Omental fat pad (tissue), 4 donors: ENCODE results near the gene ZNF438. TPM values are rescaled to one million over a fixed set of nuclear protein-coding genes. Genes with fewer than 3 reads are reported as not detected.
"Not testable (repeated sequence)": the region's sequence is repeated elsewhere in the genome, so short reads cannot be mapped to it uniquely, and the experiment has no call there.

Source experiments
- ATAC-seq: fragments of 150-250 bp; one replicate; pipeline ENCODE4 v1.9.1; 2016; ENCODE audit warnings: mild to moderate bottlenecking, moderate library complexity; ENCODE audit not compliant: low FRiP score
- DNase-seq: peaks from one replicate; pipeline ENCODE4 v3.0.0-alpha.2; 2019; ENCODE audit warnings: low spot score
- total RNA-seq, 4 donors: library from RNA; depleted of rRNA; stranded (reverse); fragments of >200 nt; gene quantifications; one replicate each; pipeline ENCODE4 v1.1.0, GENCODE V29; 2016
- TF ChIP-seq, protein P1 (sequence below), 3 donors: fragments of 450-650 bp; IDR thresholded peaks; one replicate each; pipeline ENCODE4 v1.5.1; 2016 to 2017; ENCODE audit warnings: antibody characterized with exemption in 3 of 3, mild to moderate bottlenecking in 3 of 3, moderate library complexity in 2 of 3

Gene ZNF438
- total RNA-seq, 4 donors from 2014 or later: 8.9 to 22.9 (median 12.3) TPM

DNA sequence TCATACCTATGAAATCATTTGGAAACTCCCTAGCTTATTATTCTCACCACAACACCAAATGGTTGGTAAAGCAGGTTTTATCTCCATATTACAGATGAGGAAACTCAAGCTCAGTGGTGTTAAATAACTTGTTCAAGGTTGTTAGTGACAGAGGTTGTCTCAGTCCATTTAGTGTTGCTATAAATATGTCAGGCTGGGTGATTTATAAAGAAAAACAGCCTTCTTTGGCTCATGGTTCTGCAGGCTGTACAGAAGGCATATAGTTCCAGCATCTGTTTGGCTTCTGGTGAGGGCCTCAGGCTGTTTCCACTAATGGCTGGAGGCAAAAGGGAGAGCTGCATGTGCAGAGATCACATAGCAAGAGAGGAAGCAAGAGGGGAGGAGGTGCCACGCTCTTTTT, 96.6 kb downstream of the ZNF438 start:
- TF ChIP-seq, protein P1, sequence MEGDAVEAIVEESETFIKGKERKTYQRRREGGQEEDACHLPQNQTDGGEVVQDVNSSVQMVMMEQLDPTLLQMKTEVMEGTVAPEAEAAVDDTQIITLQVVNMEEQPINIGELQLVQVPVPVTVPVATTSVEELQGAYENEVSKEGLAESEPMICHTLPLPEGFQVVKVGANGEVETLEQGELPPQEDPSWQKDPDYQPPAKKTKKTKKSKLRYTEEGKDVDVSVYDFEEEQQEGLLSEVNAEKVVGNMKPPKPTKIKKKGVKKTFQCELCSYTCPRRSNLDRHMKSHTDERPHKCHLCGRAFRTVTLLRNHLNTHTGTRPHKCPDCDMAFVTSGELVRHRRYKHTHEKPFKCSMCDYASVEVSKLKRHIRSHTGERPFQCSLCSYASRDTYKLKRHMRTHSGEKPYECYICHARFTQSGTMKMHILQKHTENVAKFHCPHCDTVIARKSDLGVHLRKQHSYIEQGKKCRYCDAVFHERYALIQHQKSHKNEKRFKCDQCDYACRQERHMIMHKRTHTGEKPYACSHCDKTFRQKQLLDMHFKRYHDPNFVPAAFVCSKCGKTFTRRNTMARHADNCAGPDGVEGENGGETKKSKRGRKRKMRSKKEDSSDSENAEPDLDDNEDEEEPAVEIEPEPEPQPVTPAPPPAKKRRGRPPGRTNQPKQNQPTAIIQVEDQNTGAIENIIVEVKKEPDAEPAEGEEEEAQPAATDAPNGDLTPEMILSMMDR (IDR thresholded peaks at IDR 0.05): no peak
- ATAC-seq (no peak), DNase-seq (no peak)

GRCh38 chr10:30931094-30931493, 100.6 kb downstream of the ZNF438 start:
- no peak for DNase-seq
- no peak for ATAC-seq
- TF ChIP-seq, protein P1 (IDR thresholded peaks at IDR 0.05): no peak

- ATAC-seq (no peak), DNase-seq (no peak)
- TF ChIP-seq, protein P1 (IDR thresholded peaks at IDR 0.05): no peak
Measured at GRCh38 chr10:30929901-30930520, 101.7 kb downstream of the ZNF438 start.

- not testable (repeated sequence) for DNase-seq, ATAC-seq
Measured at GRCh38 chr10:30929311-30929729, 102.3 kb downstream of the ZNF438 start.

DNA sequence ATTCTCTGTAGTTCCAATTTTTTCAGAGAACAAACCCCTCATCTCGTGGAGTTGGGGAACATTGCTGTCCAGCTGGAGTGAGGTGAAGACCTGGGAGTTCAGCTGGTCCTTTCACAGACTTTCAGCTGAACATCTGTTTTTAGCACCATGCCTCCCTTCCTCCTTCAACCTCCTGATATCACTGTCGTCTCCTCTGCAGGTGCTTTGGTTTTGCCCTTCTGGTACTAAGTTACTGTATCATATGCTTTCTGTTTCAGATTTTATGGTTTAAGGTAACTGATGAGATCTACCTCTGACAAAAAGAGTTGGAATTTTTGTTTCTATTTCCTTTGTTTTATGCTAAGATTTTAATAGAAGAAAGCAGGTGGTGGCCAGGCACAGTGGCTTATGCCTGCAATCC, 102.9 kb downstream of the ZNF438 start:
- ATAC-seq (no peak), DNase-seq (no peak)
- TF ChIP-seq, protein P1 (IDR thresholded peaks at IDR 0.05): no peak

GRCh38 chr10:30918651-30919050, 113.0 kb downstream of the ZNF438 start:
- DNase-seq (no peak), ATAC-seq (no peak)

DNA sequence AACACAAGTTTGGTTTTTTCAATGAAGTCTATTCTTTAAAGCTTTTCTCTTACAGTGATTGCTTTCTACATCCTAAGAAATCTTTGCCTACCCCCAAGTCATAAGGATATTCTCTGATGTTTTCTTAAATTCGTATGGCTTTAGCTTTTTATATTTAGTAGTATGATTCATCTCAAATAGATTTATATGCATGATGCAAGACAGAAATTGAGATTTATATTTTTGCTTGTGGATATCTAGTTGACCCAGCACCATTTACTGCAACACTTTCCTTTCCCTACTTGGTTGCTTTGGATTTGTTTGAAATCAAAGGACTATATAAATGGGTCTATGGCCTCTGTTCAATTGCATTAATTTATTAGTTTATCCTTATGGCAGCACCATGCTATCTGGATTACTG, 113.9 kb downstream of the ZNF438 start:
- TF ChIP-seq, protein P1 (IDR thresholded peaks at IDR 0.05): no peak
- no peak for DNase-seq
- ATAC-seq: no peak

More at GRCh38 chr10:30918651-30919050, 113.0 kb downstream of the ZNF438 start:
- TF ChIP-seq, protein P1 (IDR thresholded peaks at IDR 0.05): no peak
